Common myeloid progenitor, CD34-positive (primary cell): Measurements from ENCODE around the gene HDHD3.
"Not testable (repeated sequence)": the region's sequence is repeated elsewhere in the genome, so short reads cannot be mapped to it uniquely, and the experiment has no call there.

Experiments
- CTCF ChIA-PET: fragments of 350-600 bp; sonication (Branson Sonifier 250); formaldehyde crosslinking; loops from one replicate; lab custom pipeline; 2021; ENCODE audit warnings: antibody characterized with exemption; lab: Charles Lee
- POLR2A ChIA-PET: fragments of 350-600 bp; sonication (Branson Sonifier 250); formaldehyde crosslinking; loops from one replicate; lab custom pipeline; 2021; ENCODE audit warnings: antibody characterized with exemption; lab: Charles Lee
- DNase-seq, 3 donors: peaks; one replicate each; pipeline versions ENCODE4 v3.0.0 to v3.0.0-alpha.2; 2013
- H3K27ac ChIP-seq, 2 experiments: 1 replicate in 1 of 2; 2 replicates in 1 of 2; pipeline ENCODE4 v1.7.0; 2013; ENCODE audit warnings: inconsistent platforms in 2 of 2, low read length in 2 of 2, mild to moderate bottlenecking in 2 of 2, low read depth in 1 of 2, moderate library complexity in 1 of 2; ENCODE audit not compliant: severe bottlenecking in 2 of 2, insufficient read depth in 1 of 2, poor library complexity in 1 of 2
- H3K27me3 ChIP-seq, 5 experiments: replicated peaks in 2 of 5; 1 replicate in 3 of 5; 2 replicates in 2 of 5; pipeline versions ENCODE4 v1.6.1 to v1.7.0; 2013; ENCODE audit warnings: low read length in 4 of 5, mild to moderate bottlenecking in 2 of 5, moderate library complexity in 2 of 5, inconsistent platforms in 1 of 5; ENCODE audit not compliant: insufficient read depth in 5 of 5, control insufficient read depth in 4 of 5
- H3K36me3 ChIP-seq, 4 experiments: 1 replicate in 2 of 4; 2 replicates in 2 of 4; pipeline versions ENCODE4 v1.6.1 to v1.7.0; 2013; ENCODE audit warnings: low read length in 3 of 4, control low read depth in 1 of 4, mild to moderate bottlenecking in 1 of 4; ENCODE audit not compliant: control insufficient read depth in 4 of 4, insufficient read depth in 4 of 4
- H3K4me1 ChIP-seq, 4 experiments: 1 replicate in 3 of 4; 2 replicates in 1 of 4; pipeline versions ENCODE4 v1.6.1 to v1.7.1; 2013; ENCODE audit warnings: low read length in 3 of 4, mild to moderate bottlenecking in 3 of 4, control low read depth in 1 of 4, inconsistent platforms in 1 of 4, moderate library complexity in 1 of 4; ENCODE audit not compliant: control insufficient read depth in 4 of 4, insufficient read depth in 4 of 4; ENCODE audit errors: control extremely low read depth in 1 of 4
- H3K4me3 ChIP-seq, 7 experiments: 1 replicate in 4 of 7; 2 replicates in 3 of 7; pipeline versions ENCODE4 v1.5.1 to v1.7.0; 2013; ENCODE audit warnings: mild to moderate bottlenecking in 7 of 7, low read length in 6 of 7, moderate library complexity in 6 of 7, inconsistent platforms in 2 of 7, low read depth in 2 of 7, control low read depth in 1 of 7; ENCODE audit not compliant: insufficient read depth in 4 of 7, control insufficient read depth in 1 of 7; ENCODE audit errors: extremely low read depth in 1 of 7
- H3K9me3 ChIP-seq, 5 experiments: 1 replicate in 4 of 5; 2 replicates in 1 of 5; pipeline versions ENCODE4 v1.6.1 to v1.7.1; 2013; ENCODE audit warnings: low read length in 4 of 5, mild to moderate bottlenecking in 2 of 5, inconsistent platforms in 1 of 5, low read depth in 1 of 5, moderate library complexity in 1 of 5; ENCODE audit not compliant: control insufficient read depth in 4 of 5, insufficient read depth in 2 of 5; ENCODE audit errors: control extremely low read depth in 1 of 5
- WGBS: methylation state at CpG from one replicate; pipeline ENCODE4 v1.1.5; 2013; ENCODE audit not compliant: insufficient coverage; 5-methylcytosine and 5-hydroxymethylcytosine counted together

The HDHD3 gene

GRCh38 chr9:113381441-113381840, 4.7 kb upstream of the HDHD3 start:
- POLR2A ChIA-PET, H3K4me3 ChIP-seq, DNase-seq, H3K27ac ChIP-seq, H3K9me3 ChIP-seq, H3K36me3 ChIP-seq, H3K27me3 ChIP-seq, CTCF ChIA-PET: not testable (repeated sequence)
- peaks cover 0 to 15% (median 5%) of the 10 kb centered on the region in 4 experiments for H3K4me1 ChIP-seq
- WGBS: 96% methylated on average over 4 of the region's 7 CpGs

GRCh38 chr9:113380869-113381378, 4.1 kb upstream of the HDHD3 start:
- ChIA-PET CTCF (no interaction called here), POLR2A (no interaction called here)
- no peak for DNase-seq
- Histone ChIP-seq H3K27me3 (no peaks in the 10 kb centered on the region), H3K9me3 (no peaks in the 10 kb centered on the region), H3K36me3 (peaks cover 0 to 4% (median under 1%) of the 10 kb centered on the region in 4 experiments), H3K4me1 (peaks cover 0 to 15% (median 5%) of the 10 kb centered on the region in 4 experiments), H3K4me3 (no peak overlapping the region), H3K27ac (no peak overlapping the region)
- no CpG with 5 or more reads among the region's 1 CpG for WGBS

- H3K36me3 ChIP-seq, H3K27me3 ChIP-seq, H3K9me3 ChIP-seq, DNase-seq, CTCF ChIA-PET, H3K27ac ChIP-seq, POLR2A ChIA-PET, H3K4me3 ChIP-seq: not testable (repeated sequence)
- H3K4me1 ChIP-seq: peaks cover 0 to 21% (median 9%) of the 10 kb centered on the region in 4 experiments
- no CpG with 5 or more reads among the region's 2 CpGs for WGBS
Measured at GRCh38 chr9:113379829-113380210, 3.0 kb upstream of the HDHD3 start.

GRCh38 chr9:113379094-113379828, 2.5 kb upstream of the HDHD3 start:
- H3K4me3 ChIP-seq, H3K9me3 ChIP-seq, H3K36me3 ChIP-seq, CTCF ChIA-PET, H3K27ac ChIP-seq, POLR2A ChIA-PET, H3K27me3 ChIP-seq: not testable (repeated sequence)
- 43% methylated on average over 15 of the region's 24 CpGs for WGBS
- peak; percentile 26 to 69 (median 45) for DNase-seq
- H3K4me1 ChIP-seq: peaks cover 0 to 21% (median 9%) of the 10 kb centered on the region in 4 experiments

- ChIA-PET CTCF (interaction anchor here (1.5 to 3.7 kb wide), 3 partner anchors 13 to 35 kb away, joined by 3 to 15 read pairs (median 7); partner anchors contain the start of genes BSPRY and WDR31), POLR2A (interaction anchor here (0.6 kb wide), 1 partner anchor 28 kb away, joined by 3 read pairs; no protein-coding TSS in a partner anchor)
- Histone ChIP-seq H3K4me3 (peak overlapping the region in 3 of 7 experiments; percentile 49 to 92 (median 79)), H3K9me3 (no peaks in the 10 kb centered on the region), H3K27ac (no peak overlapping the region), H3K4me1 (peaks cover 0 to 21% (median 10%) of the 10 kb centered on the region in 4 experiments), H3K36me3 (peaks cover 3 to 33% (median 23%) of the 10 kb centered on the region in 4 experiments), H3K27me3 (no peaks in the 10 kb centered on the region)
- no peak for DNase-seq
- WGBS: 68% methylated on average over 4 of the region's 6 CpGs
Measured at GRCh38 chr9:113375057-113376023, 1.4 kb downstream of the HDHD3 start.

- Histone ChIP-seq H3K4me1 (peaks cover 0 to 16% (median 9%) of the 10 kb centered on the region in 4 experiments), H3K9me3 (no peaks in the 10 kb centered on the region), H3K27me3 (no peaks in the 10 kb centered on the region), H3K27ac (no peak overlapping the region), H3K36me3 (peaks cover 3 to 44% (median 32%) of the 10 kb centered on the region in 4 experiments), H3K4me3 (no peak overlapping the region)
- ChIA-PET CTCF (interaction anchor here (0.9 to 3.7 kb wide), 4 partner anchors 15 to 32 kb away, joined by 3 to 15 read pairs (median 4); partner anchors contain the start of genes ALAD and BSPRY), POLR2A (no interaction called here)
- WGBS: 94% methylated on average over 24 of the region's 24 CpGs
- no peak for DNase-seq
Measured at GRCh38 chr9:113373676-113374392, 3.0 kb downstream of the HDHD3 start.
